ENCODE data around the gene ZFPM1. TPM values are rescaled to one million over a fixed set of nuclear protein-coding genes. Genes with fewer than 3 reads are reported as not detected.

ZFPM1 gene
- total and polyA plus RNA-seq, 5 donors: 7.7 to 11.4 (median 8.2) TPM

DNA sequence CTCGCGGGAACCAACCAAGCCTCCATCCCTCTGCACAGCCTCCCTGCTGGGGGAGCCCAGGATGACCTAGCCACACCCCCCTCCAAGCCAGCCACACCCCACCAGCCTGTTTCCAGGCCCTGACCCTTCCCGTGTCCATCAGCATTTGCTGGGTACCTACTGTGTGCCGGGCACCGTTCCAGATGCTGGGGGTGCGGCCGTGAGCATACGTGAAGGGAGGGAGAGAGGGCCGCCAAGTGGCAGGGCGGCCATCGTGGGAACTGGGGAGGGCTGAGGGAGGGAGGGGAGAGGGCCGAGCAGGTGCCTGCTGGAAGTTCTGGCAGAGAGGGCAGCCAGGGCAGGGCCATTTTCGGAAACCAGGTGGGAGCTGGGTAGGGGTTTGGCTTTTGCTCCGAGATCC is 23.1 kb downstream of the ZFPM1 start:
- ATAC-seq (no peak), DNase-seq (peak in 1 of 3 donors; percentile 70)
- no peak overlapping the region for H3K27ac ChIP-seq (ENCODE audit: low read length)
- H3K9me3 ChIP-seq (ENCODE audit: control insufficient read depth, low read length): no peaks in the 10 kb centered on the region
- H3K27me3 ChIP-seq (ENCODE audit: control insufficient read depth, insufficient read depth): no peaks in the 10 kb centered on the region
- H3K4me3 ChIP-seq (ENCODE audit: low read length): no peak overlapping the region
- intact Hi-C loops (cut with DNase I): no loop called here
- 75% methylated on average over 14 of the region's 14 CpGs for WGBS
- H3K4me1 ChIP-seq (ENCODE audit: control insufficient read depth, insufficient read depth, low read length): peaks cover 3% of the 10 kb centered on the region

DNA sequence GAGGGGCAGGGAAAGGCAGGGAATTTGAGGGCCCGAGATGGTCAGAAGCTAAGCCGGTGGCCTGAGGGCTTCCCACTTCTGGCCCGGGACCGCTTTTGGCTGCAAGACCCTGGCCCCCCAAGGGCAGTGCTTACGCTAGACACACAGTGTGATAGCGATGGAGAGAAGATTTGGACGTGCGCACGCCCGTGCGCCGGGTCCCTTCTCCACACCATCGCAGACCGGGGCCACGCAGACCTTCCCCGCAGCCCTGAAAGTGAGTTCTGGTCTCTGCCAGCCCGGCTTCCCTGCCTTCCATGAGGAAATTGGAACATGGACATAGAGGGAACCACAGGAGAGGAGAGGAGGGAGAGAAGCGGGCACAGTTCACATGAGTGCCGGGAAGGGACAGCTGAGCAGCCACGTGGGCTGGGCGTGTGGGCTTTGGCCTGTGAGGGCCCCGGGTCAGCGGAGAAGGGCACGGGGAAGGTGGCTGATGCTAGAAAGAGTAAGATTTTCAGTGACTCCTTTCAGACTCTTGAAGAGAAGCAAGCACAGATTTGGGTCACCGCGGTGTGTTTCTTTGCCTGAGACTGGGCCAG is 23.8 kb downstream of the ZFPM1 start:
- Histone ChIP-seq H3K4me3 (ENCODE audit: low read length) (no peak overlapping the region), H3K4me1 (ENCODE audit: control insufficient read depth, insufficient read depth, low read length) (peaks cover 3% of the 10 kb centered on the region), H3K27ac (ENCODE audit: low read length) (no peak overlapping the region), H3K27me3 (ENCODE audit: control insufficient read depth, insufficient read depth) (no peaks in the 10 kb centered on the region), H3K9me3 (ENCODE audit: control insufficient read depth, low read length) (no peaks in the 10 kb centered on the region)
- intact Hi-C loops (cut with DNase I): no loop called here
- 92% methylated on average over 26 of the region's 26 CpGs for WGBS
- ATAC-seq (no peak), DNase-seq (no peak)

DNA sequence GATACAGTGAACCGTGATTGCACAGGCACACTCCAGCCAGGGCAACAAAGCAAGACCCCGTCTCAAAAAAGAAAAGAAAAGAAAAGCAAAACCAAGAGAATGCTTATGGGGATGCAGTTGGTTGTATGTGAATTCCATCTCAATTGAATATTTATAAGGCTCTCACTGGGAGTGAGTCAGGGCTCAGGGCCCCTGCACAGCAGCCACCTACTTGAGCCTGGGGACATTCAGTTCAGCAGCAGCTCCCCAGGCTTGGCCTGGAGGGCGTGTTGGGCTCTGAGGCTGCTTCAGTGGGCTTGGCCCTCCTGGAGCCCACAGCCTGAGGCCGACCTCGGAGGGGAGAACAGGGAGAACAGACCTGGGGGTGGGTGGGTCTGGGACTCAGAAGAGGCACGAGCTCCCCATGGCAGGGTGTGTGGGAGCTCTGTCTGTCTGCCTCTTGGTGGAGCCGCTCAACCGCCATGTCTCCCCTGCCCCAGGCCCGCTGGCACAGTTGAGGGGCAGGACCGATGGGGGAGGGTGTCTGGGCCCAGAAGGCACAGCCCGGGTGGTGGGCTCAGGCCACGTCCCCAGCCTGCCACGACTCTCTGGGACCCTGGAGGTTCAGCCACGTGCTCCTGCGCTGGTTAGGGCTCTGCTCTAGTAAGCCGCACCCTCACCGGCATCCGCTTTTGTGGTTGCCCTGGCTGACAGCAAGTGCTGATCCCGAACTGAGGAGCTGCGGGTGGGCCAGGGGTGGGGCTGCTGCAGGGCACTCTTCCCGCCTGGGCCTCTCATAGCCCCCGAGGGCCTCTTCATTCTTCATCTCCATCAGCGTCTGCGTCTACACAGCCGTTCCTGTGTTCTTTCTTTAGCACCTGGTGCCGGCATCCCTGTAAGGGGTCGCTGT is 24.8 kb downstream of the ZFPM1 start:
- intact Hi-C loops (cut with DNase I): no loop called here
- no peaks in the 10 kb centered on the region for H3K27me3 ChIP-seq (ENCODE audit: control insufficient read depth, insufficient read depth)

GRCh38 chr16:88478889-88479792 is 26.1 kb downstream of the ZFPM1 start:
- Histone ChIP-seq H3K27ac (ENCODE audit: low read length) (peak overlapping the region; percentile 37), H3K4me1 (ENCODE audit: control insufficient read depth, insufficient read depth, low read length) (peaks cover 3% of the 10 kb centered on the region), H3K4me3 (ENCODE audit: low read length) (no peak overlapping the region), H3K27me3 (ENCODE audit: control insufficient read depth, insufficient read depth) (no peaks in the 10 kb centered on the region), H3K9me3 (ENCODE audit: control insufficient read depth, low read length) (no peaks in the 10 kb centered on the region)
- peak in 1 of 2 donors; percentile 14 for ATAC-seq
- intact Hi-C loops (cut with DNase I): no loop called here
- DNase-seq: peak in 1 of 3 donors; percentile 58
- WGBS: 70% methylated on average over 39 of the region's 39 CpGs

More for the DNA sequence above, 24.8 kb downstream of the ZFPM1 start:
- peak overlapping the region; percentile 6 for H3K27ac ChIP-seq (ENCODE audit: low read length)
- no peak for ATAC-seq
- H3K4me1 ChIP-seq (ENCODE audit: control insufficient read depth, insufficient read depth, low read length): peaks cover 3% of the 10 kb centered on the region
- no peaks in the 10 kb centered on the region for H3K9me3 ChIP-seq (ENCODE audit: control insufficient read depth, low read length)
- WGBS: 75% methylated on average over 27 of the region's 27 CpGs
- DNase-seq: no peak
- H3K4me3 ChIP-seq (ENCODE audit: low read length): no peak overlapping the region

DNA sequence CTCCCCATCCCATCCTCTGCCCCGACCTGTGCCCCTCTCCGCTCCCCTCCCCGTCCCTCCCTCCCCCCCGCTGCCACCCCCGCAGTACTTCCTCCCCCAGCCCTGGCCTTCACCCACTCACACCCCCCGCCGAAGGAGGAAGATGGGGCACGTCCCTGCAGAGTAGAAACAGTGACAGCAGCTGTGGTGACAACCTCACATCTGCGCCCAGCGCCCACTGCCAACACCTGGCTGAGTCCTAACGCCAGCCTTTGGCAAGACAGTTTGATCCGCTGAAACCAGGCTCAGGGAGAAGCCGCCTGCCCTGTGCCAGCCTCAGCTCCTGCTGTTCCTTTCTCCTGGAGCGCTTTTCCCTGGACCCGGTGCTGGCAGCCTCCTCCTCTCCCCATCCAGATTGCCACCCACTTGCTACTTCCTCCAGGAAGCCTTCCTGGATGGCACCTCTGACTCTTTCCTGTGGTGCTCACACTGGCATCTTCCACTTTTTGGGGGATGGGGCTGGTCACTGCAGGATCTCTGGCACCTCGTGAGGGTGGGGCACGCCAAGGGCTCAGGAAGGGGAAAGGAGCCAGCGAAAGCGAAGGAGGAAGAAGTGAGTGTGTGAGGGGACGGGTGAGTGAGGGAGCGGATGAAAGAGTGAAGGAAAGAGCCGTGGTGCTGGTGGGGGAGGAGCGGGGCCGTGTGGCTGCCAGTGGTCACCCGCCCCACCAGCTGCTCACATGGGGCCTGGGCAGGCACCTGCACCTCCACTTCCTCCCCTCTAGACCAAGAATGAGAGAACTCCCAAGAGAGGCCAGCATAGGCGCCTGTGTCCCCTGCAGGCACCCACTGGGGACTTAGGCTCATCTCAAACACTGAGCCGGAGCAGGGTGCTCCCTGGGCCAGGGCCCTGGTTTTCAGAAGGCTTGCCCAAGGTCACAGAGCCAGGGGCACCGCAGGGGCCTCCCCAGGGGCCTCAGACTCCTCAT is 27.0 kb downstream of the ZFPM1 start:
- WGBS: 64% methylated on average over 28 of the region's 28 CpGs
- Histone ChIP-seq H3K4me1 (ENCODE audit: control insufficient read depth, insufficient read depth, low read length) (no peaks in the 10 kb centered on the region), H3K27ac (ENCODE audit: low read length) (peak overlapping the region; percentile 21), H3K4me3 (ENCODE audit: low read length) (no peak overlapping the region), H3K9me3 (ENCODE audit: control insufficient read depth, low read length) (no peaks in the 10 kb centered on the region), H3K27me3 (ENCODE audit: control insufficient read depth, insufficient read depth) (no peaks in the 10 kb centered on the region)
- intact Hi-C loops (cut with DNase I): no loop called here
- DNase-seq: peak in 1 of 3 donors; percentile 69
- peak in 1 of 2 donors; percentile 9 for ATAC-seq

GRCh38 chr16:88480829-88481228 is 27.7 kb downstream of the ZFPM1 start:
- WGBS: 83% methylated on average over 19 of the region's 19 CpGs
- Histone ChIP-seq H3K27me3 (ENCODE audit: control insufficient read depth, insufficient read depth) (no peaks in the 10 kb centered on the region), H3K9me3 (ENCODE audit: control insufficient read depth, low read length) (no peaks in the 10 kb centered on the region), H3K4me1 (ENCODE audit: control insufficient read depth, insufficient read depth, low read length) (no peaks in the 10 kb centered on the region), H3K4me3 (ENCODE audit: low read length) (no peak overlapping the region), H3K27ac (ENCODE audit: low read length) (no peak overlapping the region)
- DNase-seq (no peak), ATAC-seq (no peak)
- intact Hi-C loops (cut with DNase I): no loop called here

GRCh38 chr16:88481851-88482250 is 28.8 kb downstream of the ZFPM1 start:
- no peak overlapping the region for H3K27ac ChIP-seq (ENCODE audit: low read length)
- H3K9me3 ChIP-seq (ENCODE audit: control insufficient read depth, low read length): no peaks in the 10 kb centered on the region
- intact Hi-C loops (cut with DNase I): no loop called here
- DNase-seq (no peak), ATAC-seq (no peak)
- no peaks in the 10 kb centered on the region for H3K27me3 ChIP-seq (ENCODE audit: control insufficient read depth, insufficient read depth)
- no peak overlapping the region for H3K4me3 ChIP-seq (ENCODE audit: low read length)
- no peaks in the 10 kb centered on the region for H3K4me1 ChIP-seq (ENCODE audit: control insufficient read depth, insufficient read depth, low read length)
- 83% methylated on average over 9 of the region's 9 CpGs for WGBS

GRCh38 chr16:88482630-88483391 is 29.7 kb downstream of the ZFPM1 start:
- no peak for ATAC-seq
- peak in 1 of 3 donors; percentile 60 for DNase-seq
- H3K27me3 ChIP-seq (ENCODE audit: control insufficient read depth, insufficient read depth): no peaks in the 10 kb centered on the region
- intact Hi-C loops (cut with DNase I): no loop called here
- no peaks in the 10 kb centered on the region for H3K9me3 ChIP-seq (ENCODE audit: control insufficient read depth, low read length)
- 80% methylated on average over 22 of the region's 22 CpGs for WGBS
- no peak overlapping the region for H3K27ac ChIP-seq (ENCODE audit: low read length)
- H3K4me3 ChIP-seq (ENCODE audit: low read length): no peak overlapping the region
- H3K4me1 ChIP-seq (ENCODE audit: control insufficient read depth, insufficient read depth, low read length): no peaks in the 10 kb centered on the region

DNA sequence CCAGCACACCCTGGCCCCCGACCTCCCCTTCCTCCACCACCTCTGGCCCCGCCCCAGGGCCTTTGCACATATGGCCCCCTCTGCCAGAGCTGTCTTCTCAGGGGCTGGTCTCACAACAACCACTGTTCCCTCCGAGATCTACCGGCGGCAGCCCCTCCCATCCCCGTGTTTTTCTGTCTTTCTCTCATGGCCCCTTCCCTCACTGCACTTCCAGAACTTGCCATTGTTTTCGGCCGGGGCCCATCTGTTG is 30.2 kb downstream of the ZFPM1 start:
- WGBS: 79% methylated on average over 8 of the region's 8 CpGs
- Histone ChIP-seq H3K9me3 (ENCODE audit: control insufficient read depth, low read length) (no peaks in the 10 kb centered on the region), H3K4me1 (ENCODE audit: control insufficient read depth, insufficient read depth, low read length) (no peaks in the 10 kb centered on the region), H3K27ac (ENCODE audit: low read length) (no peak overlapping the region), H3K27me3 (ENCODE audit: control insufficient read depth, insufficient read depth) (no peaks in the 10 kb centered on the region), H3K4me3 (ENCODE audit: low read length) (no peak overlapping the region)
- no peak for ATAC-seq
- DNase-seq: no peak
- intact Hi-C loops (cut with DNase I): no loop called here

All from right cardiac atrium (tissue), 5 donors.